Lung (tissue), 12 donors: ENCODE results near the gene RAD50. TPM values are rescaled to one million over a fixed set of nuclear protein-coding genes. Genes with fewer than 3 reads are reported as not detected.

Experiments
- ATAC-seq: fragments of 200-7000 bp; cut with Tn5 transposase; one replicate; pipeline ENCODE4 v1.9.1; 2020; ENCODE audit warnings: moderate number of reproducible peaks; ENCODE audit not compliant: insufficient read depth, low FRiP score
- DNase-seq, 3 donors: peaks; one replicate each; pipeline ENCODE4 v3.0.0-alpha.2; 2013 to 2017
- H3K27ac ChIP-seq, 2 donors: one replicate each; pipeline ENCODE4 v1.5.1; 2013; ENCODE audit warnings: mild to moderate bottlenecking in 2 of 2, moderate library complexity in 2 of 2, control low read depth in 1 of 2, inconsistent platforms in 1 of 2, low read depth in 1 of 2, low read length in 1 of 2
- H3K27me3 ChIP-seq, 3 donors: one replicate each; pipeline ENCODE4 v1.5.1; 2013; ENCODE audit warnings: low read length in 2 of 3; ENCODE audit not compliant: control insufficient read depth in 3 of 3, insufficient read depth in 3 of 3
- H3K36me3 ChIP-seq, 4 donors: one replicate each; pipeline ENCODE4 v1.5.1; 2013; ENCODE audit warnings: low read length in 4 of 4, mild to moderate bottlenecking in 1 of 4, moderate library complexity in 1 of 4; ENCODE audit not compliant: control insufficient read depth in 4 of 4, insufficient read depth in 4 of 4
- H3K4me1 ChIP-seq, 5 donors: one replicate each; pipeline ENCODE4 v1.5.1; 2013; ENCODE audit warnings: low read length in 5 of 5, mild to moderate bottlenecking in 2 of 5, moderate library complexity in 1 of 5; ENCODE audit not compliant: control insufficient read depth in 5 of 5, insufficient read depth in 5 of 5
- H3K4me3 ChIP-seq: one replicate; pipeline ENCODE4 v1.5.1; 2013; ENCODE audit warnings: mild to moderate bottlenecking, control low read depth, moderate library complexity
- H3K9ac ChIP-seq, 2 donors: one replicate each; pipeline ENCODE4 v1.5.1; 2013; ENCODE audit warnings: low read length in 2 of 2, control low read depth in 1 of 2; ENCODE audit not compliant: insufficient read depth in 1 of 2
- H3K9me3 ChIP-seq, 4 donors: one replicate each; pipeline ENCODE4 v1.5.1; 2013; ENCODE audit warnings: low read length in 3 of 4, mild to moderate bottlenecking in 1 of 4, moderate library complexity in 1 of 4; ENCODE audit not compliant: control insufficient read depth in 4 of 4, insufficient read depth in 3 of 4
- WGBS, 2 donors: extraction: QIAGEN DNeasy Blood & Tissue Kit; methylation state at CpG; one replicate each; pipeline ENCODE4 v1.1.7; 2013; 5-methylcytosine and 5-hydroxymethylcytosine counted together
- polyA plus RNA-seq, 2 donors: library from polyadenylated mRNA; stranded (reverse); fragments of 200-250 nt; gene quantifications; one replicate each; pipeline ENCODE4 v1.2.1, GENCODE V29; 2013
- total RNA-seq, 2 donors: library from RNA; depleted of rRNA in 1 of 2; stranded (reverse); fragments of >200 nt in 1 of 2; gene quantifications; one replicate each; pipeline ENCODE4 v1.2.1, GENCODE V29; 2014 to 2021
- TF ChIP-seq, protein P1 (sequence below): IDR thresholded peaks from 2 replicates; pipeline ENCODE4 v1.5.1; 2012; ENCODE audit warnings: mild to moderate bottlenecking; ENCODE audit errors: control extremely low read depth, extremely low read depth
- donor health status: control.
- donor health status: control.
- donor health status: Bipolar disorder and iron deficiency.
- donor health status: healthy.
- donor health status: DM: yes; HTN: yes; CAD: no.

Gene RAD50
- total and polyA plus RNA-seq, 4 donors: 8.2 to 46.7 (median 18.8) TPM

DNA sequence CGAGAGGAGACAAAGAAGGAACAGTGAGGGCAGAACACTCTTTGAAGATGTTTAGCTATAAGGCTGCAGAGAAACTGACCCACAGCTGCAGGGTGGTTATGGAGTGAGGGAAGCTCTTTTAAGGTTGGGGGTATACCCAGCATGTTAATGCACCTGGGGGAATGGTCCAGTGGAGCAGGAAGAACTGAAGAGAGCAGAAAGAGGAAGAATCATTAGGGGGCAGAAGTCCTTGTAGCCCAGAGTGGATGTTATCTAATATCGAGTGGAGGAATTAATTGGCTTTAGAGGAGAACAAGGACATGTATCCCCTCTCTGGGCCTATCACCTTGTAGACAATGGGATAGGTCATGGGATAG is 124.7 kb downstream of the RAD50 start:
- H3K27me3 ChIP-seq: no peaks in the 10 kb centered on the region
- 89 to 96% methylated on average over 2 of the region's 2 CpGs for WGBS, 2 donors
- H3K9ac ChIP-seq: no peak overlapping the region
- TF ChIP-seq, protein P1, sequence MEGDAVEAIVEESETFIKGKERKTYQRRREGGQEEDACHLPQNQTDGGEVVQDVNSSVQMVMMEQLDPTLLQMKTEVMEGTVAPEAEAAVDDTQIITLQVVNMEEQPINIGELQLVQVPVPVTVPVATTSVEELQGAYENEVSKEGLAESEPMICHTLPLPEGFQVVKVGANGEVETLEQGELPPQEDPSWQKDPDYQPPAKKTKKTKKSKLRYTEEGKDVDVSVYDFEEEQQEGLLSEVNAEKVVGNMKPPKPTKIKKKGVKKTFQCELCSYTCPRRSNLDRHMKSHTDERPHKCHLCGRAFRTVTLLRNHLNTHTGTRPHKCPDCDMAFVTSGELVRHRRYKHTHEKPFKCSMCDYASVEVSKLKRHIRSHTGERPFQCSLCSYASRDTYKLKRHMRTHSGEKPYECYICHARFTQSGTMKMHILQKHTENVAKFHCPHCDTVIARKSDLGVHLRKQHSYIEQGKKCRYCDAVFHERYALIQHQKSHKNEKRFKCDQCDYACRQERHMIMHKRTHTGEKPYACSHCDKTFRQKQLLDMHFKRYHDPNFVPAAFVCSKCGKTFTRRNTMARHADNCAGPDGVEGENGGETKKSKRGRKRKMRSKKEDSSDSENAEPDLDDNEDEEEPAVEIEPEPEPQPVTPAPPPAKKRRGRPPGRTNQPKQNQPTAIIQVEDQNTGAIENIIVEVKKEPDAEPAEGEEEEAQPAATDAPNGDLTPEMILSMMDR: no peak
- H3K36me3 ChIP-seq: no peaks in the 10 kb centered on the region
- no peak overlapping the region for H3K4me3 ChIP-seq
- H3K4me1 ChIP-seq: no peaks in the 10 kb centered on the region
- no peak for ATAC-seq
- no peak for DNase-seq
- no peak overlapping the region for H3K27ac ChIP-seq
- H3K9me3 ChIP-seq: no peaks in the 10 kb centered on the region

DNA sequence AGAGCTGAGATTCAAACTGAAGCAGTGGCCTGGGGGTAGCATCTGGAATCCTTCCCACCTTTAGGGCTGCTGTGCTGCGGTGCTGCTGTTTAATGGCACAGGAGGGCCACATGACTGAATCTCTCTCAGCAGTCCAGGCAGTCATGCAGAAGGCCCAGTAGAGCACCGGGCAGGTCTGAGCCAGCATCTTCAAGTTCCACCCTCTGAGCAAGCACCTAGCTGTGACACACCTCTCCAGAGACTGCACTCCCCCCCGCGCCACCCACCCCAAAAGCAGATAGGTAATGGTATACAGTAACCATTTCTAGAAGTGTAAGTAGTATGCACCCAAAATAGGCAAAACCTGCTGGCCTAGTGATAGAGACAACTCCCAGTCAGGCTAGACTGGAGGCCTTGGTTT is 125.2 kb downstream of the RAD50 start:
- Histone ChIP-seq H3K36me3 (no peaks in the 10 kb centered on the region), H3K4me3 (no peak overlapping the region), H3K9me3 (no peaks in the 10 kb centered on the region), H3K4me1 (no peaks in the 10 kb centered on the region), H3K27ac (no peak overlapping the region), H3K27me3 (no peaks in the 10 kb centered on the region), H3K9ac (no peak overlapping the region)
- ATAC-seq (no peak), DNase-seq (no peak)
- TF ChIP-seq, protein P1: no peak
- WGBS, 2 donors: 89 to 98% methylated on average over 4 of the region's 4 CpGs

DNA sequence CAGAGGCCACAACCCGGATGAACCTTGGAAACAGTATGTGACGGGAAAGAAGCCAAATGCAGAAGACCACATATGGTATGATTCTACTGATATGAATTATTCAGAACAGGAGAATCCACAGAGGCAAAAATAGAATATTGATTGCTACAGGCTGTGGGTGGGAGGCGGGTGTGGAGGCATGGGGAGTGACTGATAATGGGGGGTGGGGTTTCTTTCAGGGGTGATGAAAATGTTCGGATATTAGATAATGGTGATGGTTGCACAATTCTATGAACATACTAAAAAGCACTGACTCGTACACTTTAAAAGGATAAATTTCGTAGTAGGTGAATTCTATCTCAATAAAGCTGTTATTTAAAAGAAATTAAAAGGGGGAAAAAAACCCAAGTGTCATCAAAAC is 127.7 kb downstream of the RAD50 start:
- ATAC-seq (no peak), DNase-seq (no peak)
- H3K4me1 ChIP-seq: no peaks in the 10 kb centered on the region
- WGBS, 2 donors: 84 to 90% methylated on average over 6 of the region's 6 CpGs
- H3K36me3 ChIP-seq: no peaks in the 10 kb centered on the region
- H3K27me3 ChIP-seq: no peaks in the 10 kb centered on the region
- H3K27ac ChIP-seq: no peak overlapping the region
- no peak overlapping the region for H3K9ac ChIP-seq
- TF ChIP-seq, protein P1: no peak
- no peak overlapping the region for H3K4me3 ChIP-seq
- no peaks in the 10 kb centered on the region for H3K9me3 ChIP-seq

DNA sequence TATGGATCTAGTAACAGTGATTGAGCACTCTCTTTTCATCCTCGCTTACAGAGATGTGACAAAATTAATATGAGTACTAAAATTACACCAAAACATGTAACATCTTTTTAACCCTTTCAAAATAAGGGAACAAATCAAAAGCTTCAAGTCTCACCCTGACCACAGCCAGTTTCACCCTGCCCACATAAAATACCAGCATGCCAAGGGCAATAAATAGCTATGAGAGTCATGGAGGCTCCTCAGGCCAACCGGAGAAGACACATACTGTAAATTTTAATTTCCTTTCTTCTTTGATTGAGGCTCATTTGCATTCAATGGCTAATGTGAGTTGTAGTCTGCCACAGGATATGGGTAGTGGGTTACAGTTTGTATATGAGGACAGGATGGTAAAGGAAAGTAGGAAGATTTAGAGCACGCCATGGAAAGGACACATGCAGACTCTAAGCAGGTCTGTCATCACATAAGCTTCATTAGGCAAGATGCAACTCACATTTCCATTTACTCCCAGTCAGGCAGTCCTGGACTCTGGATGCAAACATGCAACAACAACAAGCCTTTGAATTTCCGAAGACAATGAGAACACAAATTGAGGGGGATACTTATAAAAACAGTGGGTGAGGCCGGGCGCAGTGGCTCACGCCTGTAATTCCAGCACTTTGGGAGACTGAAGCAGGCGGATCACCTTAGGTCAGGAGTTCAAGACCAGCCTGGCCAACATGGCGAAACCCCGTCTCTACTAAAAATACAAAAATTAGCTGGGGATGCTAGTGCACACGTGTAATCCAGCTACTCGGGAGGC is 128.3 kb downstream of the RAD50 start:
- no peak for ATAC-seq
- no peak overlapping the region for H3K9ac ChIP-seq
- H3K27me3 ChIP-seq: no peaks in the 10 kb centered on the region
- DNase-seq: no peak
- no peaks in the 10 kb centered on the region for H3K4me1 ChIP-seq
- 89 to 91% methylated on average over 12 of the region's 12 CpGs for WGBS, 2 donors
- no peaks in the 10 kb centered on the region for H3K36me3 ChIP-seq
- TF ChIP-seq, protein P1: no peak
- H3K9me3 ChIP-seq: no peaks in the 10 kb centered on the region
- H3K4me3 ChIP-seq: no peak overlapping the region
- no peak overlapping the region for H3K27ac ChIP-seq
